Stimulated activated CD4-positive, alpha-beta T cell treated with anti-CD3 and anti-CD28 coated beads, Interleukin-15, amount 100 ng/mL, for 1 hour (primary cell): Measurements from ENCODE around the gene NATD1.

Experiments
- DNase-seq, 2 donors: peaks; one replicate each; pipeline ENCODE4 v3.0.0-alpha.2; 2020; ENCODE audit warnings: low read depth in 1 of 2, low spot score in 1 of 2

Gene NATD1

GRCh38 chr17:21289902-21290571, 36.8 kb upstream of the NATD1 start:
- DNase-seq: no peak

GRCh38 chr17:21289175-21289901, 36.1 kb upstream of the NATD1 start:
- no peak for DNase-seq

- no peak for DNase-seq
Observed at GRCh38 chr17:21288571-21289017, 35.4 kb upstream of the NATD1 start.

- DNase-seq: peak; percentile 89 to 93
Observed at GRCh38 chr17:21287703-21288449, 34.7 kb upstream of the NATD1 start.

GRCh38 chr17:21286909-21287702, 33.9 kb upstream of the NATD1 start:
- DNase-seq: no peak

- no peak for DNase-seq
Observed at GRCh38 chr17:21286066-21286770, 33.0 kb upstream of the NATD1 start.

- no peak for DNase-seq
Observed at GRCh38 chr17:21285164-21286065, 32.2 kb upstream of the NATD1 start.

GRCh38 chr17:21284319-21285163, 31.3 kb upstream of the NATD1 start, which contains the start of gene MAP2K3:
Gene MAP2K3, plus strand, starts transcription at chr17:21284711. Its CDS starts 210 bp downstream, at chr17:21284921.
- DNase-seq: peak; percentile 90 to 95

GRCh38 chr17:21283482-21284318, 30.5 kb upstream of the NATD1 start:
- no peak for DNase-seq

- DNase-seq: no peak
Observed at GRCh38 chr17:21282850-21283249, 29.6 kb upstream of the NATD1 start.

GRCh38 chr17:21282231-21282630, 29.0 kb upstream of the NATD1 start:
- DNase-seq: no peak

- peak; percentile 78 to 84 for DNase-seq
Observed at GRCh38 chr17:21280081-21280518, 26.9 kb upstream of the NATD1 start.

- DNase-seq: no peak
Observed at GRCh38 chr17:21279582-21279981, 26.4 kb upstream of the NATD1 start.

- no peak for DNase-seq
Observed at GRCh38 chr17:21279198-21279535, 26.0 kb upstream of the NATD1 start.

- no peak for DNase-seq
Observed at GRCh38 chr17:21278450-21279197, 25.4 kb upstream of the NATD1 start.

- DNase-seq: no peak
Observed at GRCh38 chr17:21277332-21277731, 24.1 kb upstream of the NATD1 start.

GRCh38 chr17:21276264-21276588, 23.0 kb upstream of the NATD1 start:
- DNase-seq: no peak
